ENCODE measurements around the gene RNF19B.
"Not testable (repeated sequence)": the region's sequence is repeated elsewhere in the genome, so short reads cannot be mapped to it uniquely, and the experiment has no call there.

RNF19B gene

DNA sequence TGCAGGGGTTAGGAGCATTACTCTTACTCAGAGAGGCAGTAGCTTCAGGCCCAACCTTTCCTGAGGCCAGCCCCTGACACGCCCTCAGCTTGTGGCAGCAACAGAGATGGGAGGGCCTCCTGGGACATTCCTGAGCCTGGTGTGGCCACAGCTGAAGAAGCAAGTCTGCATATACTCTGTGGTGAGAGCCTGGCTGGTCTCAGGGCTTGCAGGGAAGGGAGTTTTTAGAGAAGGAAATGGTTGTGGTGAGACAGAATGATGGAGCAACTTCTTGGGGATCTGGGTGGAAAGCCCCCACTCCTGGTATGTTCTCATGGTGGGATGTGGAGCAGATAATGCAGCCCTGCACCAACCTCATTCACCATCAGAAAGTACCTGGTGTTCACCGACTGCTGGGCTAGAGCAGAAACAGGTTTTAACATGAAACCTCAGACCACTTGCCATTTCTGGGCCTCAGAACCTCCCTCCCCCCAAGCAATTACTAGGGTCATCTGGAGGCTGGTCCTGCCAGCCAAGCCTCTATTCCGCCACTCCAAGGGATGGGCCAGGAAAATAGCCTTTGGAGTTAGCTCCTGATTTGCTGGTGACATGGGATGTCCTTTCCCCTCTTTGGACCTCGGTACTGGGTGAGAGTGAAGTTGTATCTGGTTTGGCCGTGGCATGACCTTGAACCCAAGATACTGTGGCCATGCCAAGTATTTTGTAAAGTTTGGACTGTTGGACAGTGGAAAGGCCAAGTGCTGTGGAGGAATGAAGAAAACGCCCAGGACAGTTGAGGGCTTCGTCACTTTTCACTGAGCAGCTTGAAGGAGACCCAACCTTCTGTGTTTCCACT lies 28.1 kb upstream of the RNF19B start:
- peak in 1 of 2 experiments; percentile 19 for DNase-seq

DNA sequence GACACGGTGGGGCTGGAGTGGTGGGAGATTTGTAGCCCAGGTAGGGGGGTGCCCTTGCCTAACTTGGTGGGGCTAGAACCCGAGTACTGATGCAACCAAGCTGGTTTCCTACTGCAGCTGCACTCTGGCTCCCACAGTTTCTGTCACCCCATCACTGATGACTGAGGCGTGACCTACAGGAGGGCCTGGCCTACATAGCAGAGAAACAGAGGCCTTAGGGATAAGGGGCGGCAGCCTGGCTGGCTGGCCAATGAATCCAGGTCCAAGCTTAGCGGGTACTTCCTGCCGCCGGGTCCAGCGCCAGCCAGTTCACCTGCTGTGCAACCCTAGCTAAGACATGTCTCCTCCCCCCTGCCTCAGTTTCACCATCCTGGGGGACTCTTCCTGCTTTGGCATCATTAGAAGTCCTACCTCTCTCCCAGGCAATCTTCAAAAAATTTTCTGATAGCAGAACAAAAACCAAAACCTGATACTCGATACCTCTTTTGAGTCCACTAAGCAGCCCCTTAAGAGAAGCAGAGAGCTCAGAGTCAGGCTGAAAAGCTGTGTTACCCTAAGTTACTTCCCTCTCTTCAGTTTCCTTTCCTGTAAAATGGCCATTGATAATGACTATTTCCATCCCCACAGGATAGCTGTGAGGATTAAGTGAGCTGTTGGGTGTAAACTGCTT lies 27.3 kb upstream of the RNF19B start:
- no peak for DNase-seq

DNA sequence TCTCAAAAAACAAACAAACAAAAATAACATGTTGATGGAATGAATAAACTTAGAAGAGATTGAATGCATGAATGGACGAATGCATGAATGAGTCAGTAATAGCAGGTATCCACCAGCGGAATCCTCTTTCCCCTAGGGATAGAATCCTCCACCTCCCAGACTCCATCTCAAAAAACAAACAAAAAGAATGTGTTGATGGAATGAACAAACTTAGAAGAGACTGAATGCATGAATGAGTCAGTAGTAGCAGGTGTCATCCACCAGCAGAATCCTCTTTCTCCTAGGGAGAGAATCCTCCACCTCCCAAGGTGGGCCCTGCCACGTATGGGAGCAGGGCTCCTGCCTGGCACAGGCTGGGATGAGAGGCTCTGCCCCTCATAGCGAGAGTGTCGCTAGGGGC lies 26.8 kb upstream of the RNF19B start:
- DNase-seq: no peak

DNA sequence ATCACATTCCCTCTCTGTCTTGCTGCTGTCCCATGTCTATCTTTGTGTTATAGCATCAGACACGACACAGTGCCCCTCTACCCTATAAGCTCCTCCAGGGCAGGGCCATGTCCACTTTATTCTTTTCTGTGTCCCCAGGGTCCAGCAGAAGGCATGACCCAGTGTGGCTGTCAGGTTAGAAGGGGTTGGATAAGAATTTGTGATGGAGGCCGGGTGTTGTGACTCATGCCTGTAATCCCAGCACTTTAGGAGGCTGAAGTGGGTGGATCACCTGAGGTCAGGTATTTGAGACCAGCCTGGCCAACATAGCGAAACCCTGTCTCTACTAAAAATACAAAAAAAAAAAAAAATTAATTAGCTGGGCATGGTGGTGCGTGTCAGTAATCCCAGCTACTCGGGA lies 26.3 kb upstream of the RNF19B start:
- DNase-seq: no peak

DNA sequence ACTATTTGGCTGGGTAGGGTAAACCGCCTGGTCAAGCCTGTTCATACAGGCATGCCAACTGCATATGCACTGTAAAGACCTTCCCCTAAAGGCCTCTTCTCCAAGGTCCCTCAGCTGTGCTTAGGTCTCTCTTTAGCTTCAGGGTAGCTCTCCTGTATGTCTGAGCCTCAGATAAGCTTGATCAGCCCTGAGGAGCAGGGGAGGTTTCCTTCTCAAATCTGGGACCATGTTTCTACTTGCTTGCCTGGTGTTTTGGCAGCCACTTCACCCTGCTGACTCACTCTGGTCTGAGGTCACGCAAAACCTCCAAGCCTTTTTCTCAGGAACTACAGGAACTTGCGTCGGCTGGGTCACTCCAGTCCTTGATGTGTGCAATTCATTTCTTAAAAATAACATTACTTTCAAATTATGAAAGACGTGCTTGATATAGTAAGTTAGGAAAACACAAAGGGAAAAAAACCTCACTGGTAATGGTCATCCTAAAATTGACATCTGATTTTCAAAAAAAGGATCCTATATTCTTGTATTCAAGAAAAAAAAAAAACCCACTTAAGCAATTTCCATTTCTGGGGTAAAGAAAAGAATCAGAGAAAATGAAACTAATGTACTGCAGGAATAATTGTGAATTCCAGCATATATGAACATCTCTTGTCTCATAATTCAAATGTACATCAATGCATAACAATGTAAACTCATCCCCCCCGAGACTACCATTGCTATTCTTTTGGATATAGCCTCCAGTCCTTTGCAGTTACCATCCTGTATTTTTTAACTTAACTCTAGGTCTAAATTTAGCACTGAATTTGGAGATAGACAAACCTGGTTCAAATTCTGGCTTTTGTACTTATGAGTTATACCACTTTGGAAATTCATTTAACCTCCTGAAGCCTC lies 24.8 kb upstream of the RNF19B start:
- DNase-seq: peak in 1 of 2 experiments; percentile 25

DNA sequence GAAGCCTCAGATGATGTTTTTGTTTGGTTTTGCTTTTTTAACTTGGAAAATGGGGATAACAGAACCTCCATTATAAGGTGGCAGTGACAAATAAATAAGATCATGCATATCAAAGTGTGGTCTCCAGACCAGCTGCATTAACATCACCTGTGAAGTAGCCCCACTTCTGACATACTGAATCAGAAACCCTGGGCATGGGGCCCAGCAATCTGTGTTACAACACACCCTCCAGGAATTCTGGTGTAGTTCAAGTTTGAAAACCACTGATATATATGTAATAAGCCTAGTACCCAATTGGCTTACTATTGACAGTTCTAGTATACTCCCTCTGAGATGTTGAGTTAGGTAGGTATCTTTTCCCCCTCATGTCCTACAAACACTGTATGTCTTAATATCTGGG lies 24.1 kb upstream of the RNF19B start:
- no peak for DNase-seq

DNA sequence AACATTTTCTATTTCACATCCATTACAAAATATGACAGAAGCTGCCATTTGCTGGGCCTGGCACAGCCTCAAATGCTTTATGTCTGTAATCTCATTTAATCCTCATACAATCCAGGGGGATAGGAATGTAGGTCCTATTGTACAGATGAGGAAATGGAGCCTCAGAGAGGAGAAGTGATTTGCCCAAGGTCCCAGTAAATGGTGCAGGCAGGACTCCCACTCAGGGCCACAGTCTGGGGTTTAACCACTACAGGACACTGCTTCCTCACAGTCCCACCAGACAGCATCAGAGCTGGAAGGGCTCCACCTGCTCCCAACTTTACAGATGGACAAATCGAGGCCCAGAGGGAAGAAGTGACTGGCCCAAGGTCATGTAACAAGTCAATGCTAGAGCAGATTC lies 20.6 kb upstream of the RNF19B start:
- DNase-seq: no peak

DNA sequence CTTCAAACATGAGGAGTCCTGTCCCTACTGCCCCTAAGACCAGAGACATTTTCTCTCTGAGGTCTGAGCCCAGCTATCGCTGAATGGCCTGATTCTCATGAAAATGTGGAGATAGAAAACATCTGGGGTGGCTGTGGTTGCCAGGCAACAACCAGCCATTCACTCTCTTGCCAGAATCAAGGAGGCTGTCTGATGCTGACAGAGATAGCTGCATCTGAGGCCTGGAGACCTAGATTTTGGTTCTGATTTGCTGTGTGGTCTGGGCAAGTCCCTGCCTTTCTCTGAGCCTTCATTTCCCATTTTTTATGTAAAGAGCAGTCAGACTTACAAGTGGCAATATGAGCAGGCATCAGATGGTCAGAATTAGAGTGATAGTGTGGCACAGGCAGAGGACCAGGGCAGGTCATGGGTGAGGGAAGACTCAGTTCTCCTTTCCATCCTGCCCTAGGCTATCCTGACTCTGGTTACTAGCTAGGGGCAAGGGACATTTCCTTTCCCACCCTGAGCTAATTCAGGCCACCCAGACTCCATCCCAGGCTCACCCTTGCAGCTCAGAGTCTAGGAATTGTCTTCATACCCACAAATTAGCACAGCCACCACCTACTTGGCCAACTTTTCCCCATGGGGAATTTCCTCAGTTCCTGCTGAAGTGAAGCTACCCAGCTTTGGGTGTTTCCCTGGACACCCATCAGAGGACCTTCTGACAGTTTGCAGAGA lies 20.0 kb upstream of the RNF19B start:
- no peak for DNase-seq

DNA sequence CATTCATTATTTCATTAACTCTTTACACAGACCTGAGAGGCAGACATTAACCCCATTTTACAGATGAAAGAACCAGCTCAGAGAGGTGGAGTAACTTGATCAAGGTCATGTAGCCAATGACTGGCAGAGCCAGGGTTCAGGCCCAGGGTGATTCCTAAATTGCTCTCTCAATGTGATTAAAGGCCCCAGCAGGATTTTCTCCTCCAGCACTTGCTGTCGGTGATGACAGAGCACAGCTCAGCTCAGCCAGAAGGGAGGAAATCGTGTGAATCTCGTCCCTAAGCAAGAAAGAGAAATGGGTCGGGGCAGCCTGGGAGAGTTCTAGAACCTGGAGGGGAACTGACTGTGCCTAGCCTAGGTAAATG lies 19.5 kb upstream of the RNF19B start:
- no peak for DNase-seq

DNA sequence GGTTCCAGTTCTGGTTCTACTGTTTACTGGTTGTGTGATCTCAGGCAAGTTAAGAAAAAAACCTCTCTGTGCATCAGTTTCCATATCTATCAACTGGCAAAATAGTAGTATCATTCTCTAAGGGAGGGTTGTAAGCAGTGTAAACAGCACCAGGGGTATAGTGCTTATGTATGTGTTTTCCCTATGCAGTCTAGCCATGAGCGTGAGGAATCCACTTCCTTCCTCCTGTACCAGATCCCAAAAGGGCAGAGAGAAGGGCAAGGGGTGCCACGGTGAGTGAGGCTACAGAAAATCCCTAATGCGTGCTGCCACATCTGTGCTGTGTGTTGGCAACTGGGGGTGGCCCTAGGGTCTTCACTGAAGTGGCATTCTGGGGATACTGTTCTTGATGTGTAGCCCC lies 18.4 kb upstream of the RNF19B start:
- no peak for DNase-seq

DNA sequence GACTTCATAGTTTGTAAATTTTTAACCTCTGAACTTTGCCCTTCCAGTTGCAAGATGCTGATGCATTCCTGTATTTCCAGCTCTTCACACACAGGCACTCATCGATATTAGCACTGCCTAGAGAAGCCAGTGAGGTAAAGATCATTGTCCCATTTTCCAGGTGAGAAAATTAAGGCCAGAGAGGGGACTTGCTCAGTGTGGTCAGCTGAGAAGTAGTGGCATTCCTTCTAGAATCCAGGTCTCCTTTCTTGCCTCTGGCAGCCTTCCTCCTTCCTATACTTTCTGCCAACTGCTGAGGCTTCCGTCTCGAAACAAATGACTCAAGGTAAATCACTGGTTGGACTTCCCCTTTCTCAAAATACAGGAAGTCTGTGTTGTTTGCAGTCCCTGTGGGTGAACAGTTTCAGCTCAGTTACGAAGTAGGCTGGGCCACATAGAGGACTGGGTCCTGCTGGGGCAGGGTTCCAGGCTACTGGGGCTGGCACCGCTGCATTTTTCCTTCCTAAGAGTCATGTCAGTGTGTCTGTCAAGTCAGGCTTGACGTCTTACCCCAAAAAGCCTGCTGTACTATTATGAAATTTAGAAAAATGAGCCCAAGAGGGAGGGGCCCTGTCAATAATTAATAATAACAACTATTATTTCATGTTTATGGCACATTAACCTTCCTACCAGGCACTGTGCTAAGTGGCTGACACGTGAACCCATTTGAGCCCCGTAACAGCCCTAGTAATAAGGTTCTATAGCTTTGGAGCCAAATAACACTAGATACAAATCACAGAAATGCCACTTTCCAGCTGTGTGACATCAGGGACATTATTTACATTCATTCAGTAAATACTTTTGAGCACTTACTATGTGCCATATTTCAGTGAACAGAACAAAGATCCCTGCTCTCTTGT lies 16.6 kb upstream of the RNF19B start:
- peak; percentile 54 to 59 for DNase-seq

DNA sequence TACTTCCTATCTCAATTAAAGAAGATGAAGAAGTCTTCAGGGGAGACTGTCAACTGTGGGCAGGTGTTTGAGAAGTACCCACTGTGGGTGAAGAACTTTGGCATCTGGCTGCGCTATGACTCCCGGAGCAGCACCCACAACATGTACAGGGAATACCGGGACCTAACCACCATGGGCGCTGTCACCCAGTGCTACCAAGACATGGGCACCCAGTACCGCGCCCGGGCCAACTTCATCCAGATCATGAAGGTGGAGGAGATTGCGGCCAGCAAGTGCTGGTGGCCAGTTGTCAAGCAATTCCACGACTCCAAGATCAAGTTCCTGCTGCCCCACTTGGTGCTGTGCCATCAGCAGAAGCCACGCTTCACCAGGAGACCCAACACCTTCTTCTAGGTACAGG lies 15.5 kb upstream of the RNF19B start:
- DNase-seq: no peak

DNA sequence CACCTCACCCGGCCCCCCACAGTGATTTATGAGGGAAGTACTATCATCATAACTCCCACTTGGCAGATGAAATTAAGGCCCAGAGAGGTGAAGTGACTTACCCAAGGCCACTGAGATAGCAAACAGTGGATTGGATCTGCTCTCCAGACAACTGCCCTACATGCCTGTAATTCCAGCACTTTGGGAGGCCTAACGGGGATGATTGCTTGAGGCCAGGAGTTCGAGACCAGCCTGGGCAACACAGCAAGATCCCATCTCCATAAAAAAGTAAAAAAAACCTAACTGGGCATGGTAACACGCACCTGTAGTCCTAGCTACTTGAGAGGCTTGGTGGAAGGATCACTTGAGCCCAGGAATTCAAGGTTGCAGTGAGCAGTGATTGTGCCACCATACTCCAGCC lies 14.2 kb upstream of the RNF19B start:
- DNase-seq: no peak

DNA sequence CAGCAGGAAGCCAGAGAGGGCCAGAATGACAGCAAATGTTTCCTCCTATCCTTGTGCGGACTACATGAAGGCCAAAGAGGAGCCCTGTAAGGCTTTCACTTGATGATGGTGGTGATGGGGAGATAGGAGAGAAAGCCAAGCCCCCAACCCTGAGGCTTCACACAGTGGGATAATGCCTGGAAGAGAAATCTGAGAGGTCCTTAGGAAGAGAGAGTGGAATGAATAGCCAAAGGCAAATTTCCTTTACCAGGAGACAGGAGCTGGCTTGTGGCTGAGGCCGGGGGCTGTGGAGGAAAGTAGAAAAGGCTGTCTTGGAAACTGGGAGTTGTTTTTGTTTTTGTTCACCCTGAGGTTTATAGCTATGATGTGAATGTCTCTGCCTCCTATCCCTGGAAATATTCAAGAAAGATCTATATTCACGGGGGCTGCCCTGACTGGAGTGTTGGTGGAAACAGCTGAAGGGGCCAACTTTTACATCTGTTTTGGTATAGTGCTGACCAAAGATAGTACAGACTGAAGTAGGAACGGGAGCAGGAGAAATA lies 13.0 kb upstream of the RNF19B start:
- DNase-seq: no peak

DNA sequence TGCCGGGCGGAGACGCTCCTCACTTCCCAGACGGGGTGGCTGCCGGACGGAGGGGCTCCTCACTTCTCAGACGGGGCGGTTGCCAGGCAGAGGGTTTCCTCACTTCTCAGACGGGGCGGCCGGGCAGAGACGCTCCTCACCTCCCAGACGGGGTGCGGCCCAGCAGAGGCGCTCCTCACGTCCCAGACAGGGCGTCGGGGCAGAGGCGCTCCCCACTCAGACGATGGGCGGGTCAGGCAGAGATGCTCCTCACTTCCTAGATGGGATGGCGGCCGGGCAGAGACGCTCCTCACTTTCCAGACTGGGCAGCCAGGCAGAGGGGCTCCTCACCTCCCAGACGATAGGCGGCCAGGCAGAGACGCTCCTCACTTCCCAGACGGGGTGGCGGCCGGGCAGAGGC lies 10.4 kb upstream of the RNF19B start:
- not testable (repeated sequence) for DNase-seq

DNA sequence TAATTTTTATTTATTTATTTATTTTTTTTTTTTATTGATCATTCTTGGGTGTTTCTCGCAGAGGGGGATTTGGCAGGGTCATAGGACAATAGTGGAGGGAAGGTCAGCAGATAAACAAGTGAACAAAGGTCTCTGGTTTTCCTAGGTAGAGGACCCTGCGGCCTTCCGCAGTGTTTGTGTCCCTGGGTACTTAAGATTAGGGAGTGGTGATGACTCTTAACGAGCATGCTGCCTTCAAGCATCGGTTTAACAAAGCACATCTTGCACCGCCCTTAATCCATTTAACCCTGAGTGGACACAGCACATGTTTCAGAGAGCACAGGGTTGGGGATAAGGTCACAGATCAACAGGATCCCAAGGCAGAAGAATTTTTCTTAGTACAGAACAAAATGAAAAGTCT lies 8.8 kb upstream of the RNF19B start:
- DNase-seq: not testable (repeated sequence)

DNA sequence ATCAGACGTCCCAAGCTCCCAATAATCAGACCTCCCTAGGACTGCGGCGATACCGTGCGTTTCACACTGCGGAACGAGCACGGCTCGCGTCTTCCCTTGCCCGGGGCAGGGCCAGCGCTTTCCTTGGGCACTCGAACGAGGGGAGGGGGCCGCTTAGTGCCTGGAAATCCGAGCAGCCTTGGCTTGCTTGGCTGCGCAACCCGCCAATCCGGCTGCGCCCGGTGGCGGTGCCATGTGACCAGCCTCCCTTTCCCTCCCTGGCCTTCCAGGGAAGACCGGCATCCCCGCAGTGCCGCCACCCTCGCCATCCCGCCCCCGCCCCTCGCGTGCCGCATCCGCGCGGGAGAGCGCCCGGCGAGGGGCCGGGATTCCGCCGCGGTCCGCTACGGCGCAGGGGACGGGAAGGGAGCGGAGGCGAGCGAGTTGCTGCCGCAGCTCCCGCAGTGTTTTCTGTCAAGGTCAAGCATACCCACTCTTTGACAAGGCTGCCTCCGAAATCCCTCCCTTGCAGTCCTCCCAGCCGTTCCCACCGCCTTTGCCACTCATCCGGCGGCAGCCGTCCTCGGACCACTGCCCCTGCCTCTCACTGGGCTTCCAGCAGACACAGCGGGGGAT lies 8.3 kb upstream of the RNF19B start:
- no peak for DNase-seq

DNA sequence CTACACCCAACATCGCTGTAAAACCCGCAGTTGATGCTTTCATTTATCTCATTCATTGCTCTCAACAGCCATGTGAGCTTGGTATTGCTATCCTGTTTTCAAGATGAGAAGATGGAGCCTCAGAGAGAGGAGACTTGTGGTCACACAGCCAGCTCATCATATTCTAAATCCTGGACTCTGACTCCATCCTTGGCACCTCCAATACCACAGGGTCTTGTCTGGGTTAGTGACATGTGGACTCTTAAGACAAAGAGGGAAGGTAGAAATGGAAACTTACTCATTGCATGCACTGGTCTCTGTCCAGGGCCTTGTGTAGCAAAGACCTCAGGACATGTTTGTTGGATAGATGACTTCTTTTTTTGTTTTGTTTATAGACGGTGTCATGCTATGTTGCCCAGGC lies 7.0 kb upstream of the RNF19B start:
- DNase-seq: no peak

DNA sequence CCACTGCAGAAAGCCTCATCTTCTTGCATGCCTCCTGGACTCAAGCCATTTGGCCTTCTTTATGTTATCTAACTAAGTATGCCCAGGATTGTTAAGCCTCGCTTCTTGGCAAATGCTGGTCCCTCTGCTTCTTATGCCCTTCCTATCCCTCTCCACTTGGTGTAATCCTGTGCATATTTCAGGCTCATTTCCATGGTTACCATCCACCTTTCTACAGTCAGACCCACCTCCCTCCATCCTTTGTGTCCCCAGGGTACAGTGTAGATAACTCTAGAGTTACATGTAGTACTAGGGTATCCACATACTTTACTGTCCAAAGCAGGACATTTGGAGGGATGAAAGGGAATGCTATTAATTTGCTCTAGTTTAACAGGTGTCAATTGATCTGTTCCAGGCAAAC lies 6.5 kb upstream of the RNF19B start:
- DNase-seq: no peak

DNA sequence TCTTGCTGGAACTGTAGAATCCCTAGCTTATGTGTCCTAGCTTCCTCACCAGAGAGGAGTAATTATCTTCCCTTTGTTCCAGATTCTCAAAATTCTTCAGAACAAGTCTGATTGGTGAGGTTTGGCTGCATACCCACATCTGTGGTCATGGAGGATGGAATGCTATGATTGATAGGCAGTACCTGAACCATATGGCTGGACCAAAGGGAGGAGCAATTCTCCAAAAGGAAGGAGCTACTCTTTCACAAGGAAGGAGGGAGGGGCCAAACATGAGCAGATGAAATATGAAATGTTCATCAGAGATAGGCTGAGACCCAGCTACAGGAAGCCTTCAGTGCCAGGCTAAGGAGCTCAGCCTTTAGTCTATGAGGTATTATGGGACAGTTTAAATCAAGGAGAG lies 5.0 kb upstream of the RNF19B start:
- no peak for DNase-seq

Measured in activated CD4-positive, alpha-beta T cell treated with anti-CD3 and anti-CD28 coated beads, Interleukin-2, amount 50 U/mL, for 4 hours (primary cell).